H1 (cell line): ENCODE measurements around the gene DTD1. TPM values are rescaled to one million over a fixed set of nuclear protein-coding genes. Genes with fewer than 3 reads are reported as not detected.
A peak's percentile ranks its signal among the peaks of the same experiment; 100 is the strongest.

ENCODE experiments used
- CTCF ChIA-PET: fragments of 300-600 bp; sonication (Branson Sonifier 250); formaldehyde crosslinking; loops from one replicate; lab custom pipeline; 2021; ENCODE audit not compliant: partially characterized antibody; lab: Charles Lee
- POLR2A ChIA-PET: fragments of 300-600 bp; sonication (Branson Sonifier 250); formaldehyde crosslinking; loops from one replicate; lab custom pipeline; 2021; ENCODE audit warnings: inconsistent platforms; ENCODE audit not compliant: partially characterized antibody; lab: Charles Lee
- DNase-seq, 2 experiments: peaks; one replicate each; pipeline versions ENCODE4 v3.0.0 to v3.0.0-alpha.2; 2010 to 2022; ENCODE audit warnings: low spot score in 2 of 2, low read depth in 1 of 2, mixed read lengths in 1 of 2
- FAIRE-seq: peaks from 2 replicates; lab custom pipeline; 2011; peaks lifted over from hg19 to GRCh38; lab: Jason Lieb, UNC
- H2AFZ ChIP-seq: 2 replicates; pipeline ENCODE4 v1.8.1; 2012; ENCODE audit warnings: low read length, inconsistent platforms
- H2AK5ac ChIP-seq: 2 replicates; pipeline ENCODE4 v1.6.1; 2013; ENCODE audit warnings: low read depth, low read length
- H2BK120ac ChIP-seq: replicated peaks from 2 replicates; pipeline ENCODE3; 2013; ENCODE audit warnings: low read depth, low read length, inconsistent platforms
- H2BK12ac ChIP-seq: 2 replicates; pipeline ENCODE4 v1.6.1; 2013; ENCODE audit warnings: low read depth, low read length
- H2BK15ac ChIP-seq: 2 replicates; pipeline ENCODE4 v1.6.1; 2013; ENCODE audit warnings: low read length
- H2BK20ac ChIP-seq: 2 replicates; pipeline ENCODE4 v1.6.1; 2013; ENCODE audit warnings: low read length
- H2BK5ac ChIP-seq: 2 replicates; pipeline ENCODE4 v1.6.1; 2013; ENCODE audit warnings: low read depth, low read length
- H3K14ac ChIP-seq: 2 replicates; pipeline ENCODE4 v1.6.1; 2013; ENCODE audit warnings: inconsistent platforms; ENCODE audit not compliant: insufficient read length
- H3K18ac ChIP-seq: 2 replicates; pipeline ENCODE4 v1.6.1; 2013; ENCODE audit warnings: low read length; ENCODE audit errors: extremely low read depth
- H3K23ac ChIP-seq: 2 replicates; pipeline ENCODE4 v1.6.1; 2013; ENCODE audit warnings: inconsistent platforms; ENCODE audit not compliant: insufficient read length
- H3K23me2 ChIP-seq: 2 replicates; pipeline ENCODE4 v1.6.1; 2013; ENCODE audit warnings: low read depth, low read length
- H3K27ac ChIP-seq: 2 replicates; pipeline ENCODE4 v1.6.1; 2011; ENCODE audit warnings: low read depth, low read length, inconsistent platforms
- H3K27me3 ChIP-seq, 4 experiments: replicated peaks in 1 of 4; 1 replicate in 1 of 4; 2 replicates in 3 of 4; pipeline versions ENCODE4 v1.6.1 to v1.8.1; 2011 to 2013; ENCODE audit warnings: low read length in 3 of 4, mild to moderate bottlenecking in 3 of 4, inconsistent platforms in 2 of 4, mixed read lengths in 2 of 4, moderate library complexity in 1 of 4; ENCODE audit not compliant: control insufficient read depth in 3 of 4, insufficient read depth in 3 of 4; ENCODE audit errors: extremely low read depth in 1 of 4
- H3K36me3 ChIP-seq, 4 experiments: 2 replicates each; pipeline versions ENCODE4 v1.6.1 to v1.8.1; 2011 to 2013; ENCODE audit warnings: mild to moderate bottlenecking in 4 of 4, low read length in 3 of 4, moderate library complexity in 2 of 4, control low read depth in 1 of 4, inconsistent platforms in 1 of 4; ENCODE audit not compliant: insufficient read depth in 4 of 4, control insufficient read depth in 2 of 4
- H3K4ac ChIP-seq: replicated peaks from 2 replicates; pipeline ENCODE3; 2013; ENCODE audit warnings: low read length, low read depth, mixed read lengths, inconsistent platforms; ENCODE audit not compliant: insufficient read length
- H3K4me1 ChIP-seq, 4 experiments: replicated peaks in 1 of 4; 1 replicate in 1 of 4; 2 replicates in 3 of 4; pipeline versions ENCODE4 v1.6.1 to v1.8.1; 2011 to 2013; ENCODE audit warnings: low read length in 3 of 4, inconsistent platforms in 2 of 4, mixed read lengths in 1 of 4; ENCODE audit not compliant: insufficient read depth in 4 of 4, control insufficient read depth in 3 of 4
- H3K4me2 ChIP-seq, 2 experiments: 2 replicates each; pipeline versions ENCODE4 v1.6.1 to v1.8.1; 2011 to 2013; ENCODE audit warnings: low read depth in 2 of 2, low read length in 2 of 2, control low read depth in 1 of 2, inconsistent platforms in 1 of 2, mild to moderate bottlenecking in 1 of 2; ENCODE audit not compliant: insufficient read depth in 1 of 2
- H3K4me3 ChIP-seq, 4 experiments: fragments of 200-600, 300-600 bp in 1 of 4; sonication (generic), shearing (Covaris generic), sonication (Bioruptor Twin) in 1 of 4; 2 replicates each; pipeline versions ENCODE4 v1.5.1 to v1.8.1; 2011 to 2016; ENCODE audit warnings: low read length in 4 of 4, low read depth in 3 of 4, control low read depth in 2 of 4, inconsistent platforms in 2 of 4, mild to moderate bottlenecking in 2 of 4, mixed read lengths in 1 of 4, moderate library complexity in 1 of 4; ENCODE audit not compliant: insufficient read depth in 2 of 4; ENCODE audit errors: extremely low read depth in 1 of 4
- H3K56ac ChIP-seq: replicated peaks from 2 replicates; pipeline ENCODE3; 2013; ENCODE audit warnings: low read depth, mild to moderate bottlenecking, mixed read lengths, low read length, inconsistent platforms; ENCODE audit not compliant: insufficient read length
- H3K79me1 ChIP-seq: 2 replicates; pipeline ENCODE4 v1.6.1; 2013; ENCODE audit warnings: low read depth, low read length, control low read depth
- H3K79me2 ChIP-seq, 2 experiments: 2 replicates each; pipeline versions ENCODE4 v1.6.1 to v1.8.1; 2012 to 2013; ENCODE audit warnings: low read length in 2 of 2, mild to moderate bottlenecking in 2 of 2, inconsistent platforms in 1 of 2; ENCODE audit not compliant: insufficient read depth in 2 of 2, control insufficient read depth in 1 of 2
- H3K9ac ChIP-seq, 4 experiments: replicated peaks in 1 of 4; 1 replicate in 1 of 4; 2 replicates in 3 of 4; pipeline versions ENCODE4 v1.6.1 to v1.8.1; 2011 to 2013; ENCODE audit warnings: low read depth in 3 of 4, low read length in 3 of 4, control low read depth in 2 of 4, mild to moderate bottlenecking in 2 of 4, moderate library complexity in 2 of 4, inconsistent platforms in 1 of 4; ENCODE audit errors: extremely low read depth in 1 of 4
- H3K9me3 ChIP-seq, 2 experiments: 2 replicates each; pipeline versions ENCODE4 v1.6.1 to v1.8.1; 2012 to 2013; ENCODE audit warnings: mild to moderate bottlenecking in 2 of 2, moderate library complexity in 2 of 2, control low read depth in 1 of 2, inconsistent platforms in 1 of 2, low read depth in 1 of 2, low read length in 1 of 2, mixed read lengths in 1 of 2; ENCODE audit not compliant: insufficient read depth in 2 of 2
- H4K20me1 ChIP-seq, 2 experiments: replicated peaks in 1 of 2; 2 replicates each; pipeline versions ENCODE3 to v1.8.1; 2011 to 2013; ENCODE audit warnings: inconsistent platforms in 2 of 2, low read length in 2 of 2, mild to moderate bottlenecking in 1 of 2; ENCODE audit not compliant: insufficient read depth in 2 of 2, control insufficient read depth in 1 of 2
- H4K5ac ChIP-seq: 2 replicates; pipeline ENCODE4 v1.6.1; 2013; ENCODE audit warnings: low read length, low read depth, mixed read lengths, inconsistent platforms; ENCODE audit not compliant: insufficient read length
- H4K8ac ChIP-seq: 2 replicates; pipeline ENCODE4 v1.8.0; 2013; ENCODE audit warnings: mild to moderate bottlenecking, moderate library complexity, low read length, inconsistent platforms; ENCODE audit not compliant: insufficient read depth; ENCODE audit errors: extremely low read depth
- H4K91ac ChIP-seq: replicated peaks from 2 replicates; pipeline ENCODE3; 2013; ENCODE audit warnings: low read length, mixed read lengths, inconsistent platforms; ENCODE audit not compliant: insufficient read length
- BACH1 ChIP-seq: IDR thresholded peaks from 2 replicates; pipeline ENCODE4 v1.6.1; 2012; ENCODE audit warnings: low read length, improper control_type of control experiment
- CEBPB ChIP-seq: IDR thresholded peaks from 2 replicates; pipeline ENCODE4 v1.6.1; 2012; ENCODE audit warnings: low read depth, low read length
- WGBS, 2 experiments: shearing (Covaris generic) in 1 of 2; methylation state at CpG; one replicate each; pipeline versions ENCODE4 v1.1.6 to v1.1.7; 2013 to 2015; ENCODE audit warnings: low lambda C conversion rate in 2 of 2, mixed read lengths in 2 of 2, inconsistent platforms in 1 of 2, low coverage in 1 of 2, missing lambda C conversion rate in 1 of 2; ENCODE audit not compliant: insufficient replicate concordance in 2 of 2, insufficient coverage in 1 of 2, insufficient read length in 1 of 2; ENCODE audit errors: extremely low coverage in 1 of 2, missing lambda C conversion rate in 1 of 2; 5-methylcytosine and 5-hydroxymethylcytosine counted together
- polyA plus RNA-seq, 7 experiments: library from polyadenylated mRNA; depleted of rRNA in 3 of 7; stranded (reverse) in 5 of 7; unstranded in 2 of 7; fragments of >200 nt in 5 of 7; fragments of 200-250 nt in 2 of 7; gene quantifications; 1 replicate in 5 of 7; 2 replicates in 1 of 7; 4 replicates in 1 of 7; pipeline versions ENCODE4 v1.2.1 to v1.2.3, GENCODE V29; 2011 to 2013; ENCODE audit warnings: missing spikeins in 2 of 7, mixed read lengths in 2 of 7
- total RNA-seq: library from RNA; stranded (reverse); fragmentation: NEBNext Ultra II Directional; extraction: Animal tissue kit (Norgen Biotek cat#: 25700); gene quantifications from 2 replicates; pipeline ENCODE4 v1.2.1, GENCODE V29; 2021

Gene DTD1
- total and polyA plus RNA-seq, 2 of the 8 experiments (the other 6 are each of a cell fraction or from before 2014, with no cell fraction given) = 49.7 to 66.6 TPM

- no peak overlapping the region for H4K8ac ChIP-seq
- no peaks in the 10 kb centered on the region for H3K36me3 ChIP-seq
- H4K91ac ChIP-seq = no peak overlapping the region
- peaks cover 0 to 2% of the 10 kb centered on the region in 2 experiments for H4K20me1 ChIP-seq
- H3K27me3 ChIP-seq = no peaks in the 10 kb centered on the region
- no peak overlapping the region for H2BK12ac ChIP-seq
- peaks cover 3% of the 10 kb centered on the region; the same call in 1 of the 2 replicates for H3K79me1 ChIP-seq
- 73% methylated on average over 1 of the region's 1 CpG; no CpG with 5 or more reads in 1 of the 2 experiments for WGBS, 2 experiments
- no peak overlapping the region for H2AK5ac ChIP-seq
- POLR2A ChIA-PET = interaction anchor here (1.6 kb wide), 1 partner anchor 14 kb away, joined by 3 read pairs; no protein-coding TSS in a partner anchor
- H2BK120ac ChIP-seq = no peak overlapping the region
- H2BK5ac ChIP-seq = no peak overlapping the region; the same call in 1 of the 2 replicates
- CTCF ChIA-PET = interaction anchor here (0.7 to 1.6 kb wide), 2 partner anchors 22 to 57 kb away, joined by 3 read pairs; no protein-coding TSS in a partner anchor
- no peaks in the 10 kb centered on the region for H3K23me2 ChIP-seq
- no peak overlapping the region for H3K27ac ChIP-seq
- DNase-seq (peak in 1 of 2 experiments; percentile 22), FAIRE-seq (no peak)
- H4K5ac ChIP-seq = no peak overlapping the region
- H2AFZ ChIP-seq = no peak overlapping the region
- H3K9ac ChIP-seq = no peak overlapping the region
- H3K14ac ChIP-seq = no peak overlapping the region
- H3K23ac ChIP-seq = no peak overlapping the region
- H3K79me2 ChIP-seq = no peaks in the 10 kb centered on the region
- H3K9me3 ChIP-seq = no peaks in the 10 kb centered on the region
- H3K18ac ChIP-seq = no peak overlapping the region
- H2BK20ac ChIP-seq = no peak overlapping the region
- no peak overlapping the region for H3K4me3 ChIP-seq
- no peak overlapping the region for H3K4me2 ChIP-seq
- peaks cover 0 to 3% (median 0%) of the 10 kb centered on the region in 4 experiments; a peak in 1 of 7 replicates for H3K4me1 ChIP-seq
- no peak overlapping the region for H3K56ac ChIP-seq
- no peak overlapping the region for H2BK15ac ChIP-seq
- H3K4ac ChIP-seq = no peak overlapping the region
- TF ChIP-seq CEBPB = no peak
- TF ChIP-seq BACH1 = no peak
Observed at GRCh38 chr20:18692447-18692846, 104.6 kb downstream of the DTD1 start.
